SJSA1 (cell line): ENCODE measurements around the gene CPA4. TPM values are rescaled to one million over a fixed set of nuclear protein-coding genes. Genes with fewer than 3 reads are reported as not detected.

Experiments used
- DNase-seq, 2 experiments: peaks; one replicate each; pipeline ENCODE4 v3.0.0-alpha.2; 2015 to 2020; ENCODE audit warnings: low spot score in 2 of 2, low read depth in 1 of 2
- H3K27ac ChIP-seq: fragments of 250-450 bp; sonication (Bioruptor Pico); 2 replicates; pipeline ENCODE4 v1.5.1; 2020; ENCODE audit warnings: mild to moderate bottlenecking, moderate library complexity
- H3K27me3 ChIP-seq: fragments of 250-450 bp; sonication (Bioruptor Pico); replicated peaks from 2 replicates; pipeline ENCODE4 v1.5.1; 2020; ENCODE audit warnings: mild to moderate bottlenecking, moderate library complexity
- H3K36me3 ChIP-seq: fragments of 250-450 bp; sonication (Bioruptor Pico); 2 replicates; pipeline ENCODE4 v1.5.1; 2020; ENCODE audit warnings: mild to moderate bottlenecking
- H3K4me1 ChIP-seq: fragments of 250-450 bp; sonication (Bioruptor Pico); replicated peaks from 2 replicates; pipeline ENCODE4 v1.6.1; 2021; ENCODE audit warnings: mild to moderate bottlenecking
- H3K4me3 ChIP-seq: fragments of 250-450 bp; sonication (Bioruptor Pico); 2 replicates; pipeline ENCODE4 v1.5.1; 2020; ENCODE audit warnings: mild to moderate bottlenecking
- H3K9me3 ChIP-seq: fragments of 250-450 bp; sonication (Bioruptor Pico); replicated peaks from 2 replicates; pipeline ENCODE4 v1.5.1; 2020; ENCODE audit warnings: mild to moderate bottlenecking
- total RNA-seq: library from RNA; depleted of rRNA; stranded (reverse); fragments of >200 nt; shearing (Covaris generic); gene quantifications from 2 replicates; pipeline ENCODE4 v1.2.3, GENCODE V29; 2014

The CPA4 gene
- total RNA-seq, 1 experiment from 2014 or later, result 12.0 TPM

DNA sequence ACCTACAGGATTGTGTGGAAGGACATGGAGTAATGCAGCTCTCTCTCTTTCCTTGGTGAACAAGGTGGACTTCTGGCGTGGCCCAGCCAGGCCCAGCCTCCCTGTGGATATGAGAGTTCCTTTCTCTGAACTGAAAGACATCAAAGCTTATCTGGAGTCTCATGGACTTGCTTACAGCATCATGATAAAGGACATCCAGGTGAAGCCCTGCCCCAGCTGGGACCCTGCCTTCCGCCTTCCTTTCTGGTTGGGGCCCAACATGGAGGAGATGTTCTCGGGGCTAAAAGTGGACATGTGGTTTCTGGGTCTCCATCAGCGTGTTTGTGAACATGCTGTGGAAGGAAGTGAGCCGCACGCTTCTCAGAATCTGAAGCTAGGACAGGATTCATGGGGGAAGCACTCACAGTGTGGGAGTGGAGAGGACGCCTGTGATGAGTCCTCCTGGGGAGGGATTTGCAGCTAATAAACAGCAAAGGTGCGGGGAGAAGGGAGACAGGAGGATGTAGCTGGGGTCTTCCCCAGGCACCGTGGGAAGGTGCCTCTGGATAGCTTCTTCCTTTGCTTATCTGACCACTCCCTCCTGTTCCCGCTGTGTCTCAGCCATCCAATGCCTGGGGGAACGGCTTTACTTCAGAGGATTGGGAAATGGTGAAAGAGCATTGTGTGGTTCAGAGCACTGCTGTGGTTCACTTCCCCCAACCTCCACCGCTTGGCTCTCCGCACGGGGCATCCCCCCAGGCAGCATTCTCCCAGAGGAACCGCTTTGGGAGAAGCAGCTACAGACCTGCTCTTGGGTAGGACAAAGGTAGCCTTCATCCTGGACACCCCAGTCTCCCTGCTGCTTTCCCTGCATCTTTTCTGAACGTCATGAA lies 57.2 kb downstream of the CPA4 start:
- peaks cover 44% of the 10 kb centered on the region for H3K4me1 ChIP-seq
- no peaks in the 10 kb centered on the region for H3K36me3 ChIP-seq
- no peaks in the 10 kb centered on the region for H3K27me3 ChIP-seq
- no peak overlapping the region for H3K4me3 ChIP-seq
- no peaks in the 10 kb centered on the region for H3K9me3 ChIP-seq
- no peak for DNase-seq
- peak overlapping the region; percentile 22; the same call in 1 of the 2 replicates for H3K27ac ChIP-seq

DNA sequence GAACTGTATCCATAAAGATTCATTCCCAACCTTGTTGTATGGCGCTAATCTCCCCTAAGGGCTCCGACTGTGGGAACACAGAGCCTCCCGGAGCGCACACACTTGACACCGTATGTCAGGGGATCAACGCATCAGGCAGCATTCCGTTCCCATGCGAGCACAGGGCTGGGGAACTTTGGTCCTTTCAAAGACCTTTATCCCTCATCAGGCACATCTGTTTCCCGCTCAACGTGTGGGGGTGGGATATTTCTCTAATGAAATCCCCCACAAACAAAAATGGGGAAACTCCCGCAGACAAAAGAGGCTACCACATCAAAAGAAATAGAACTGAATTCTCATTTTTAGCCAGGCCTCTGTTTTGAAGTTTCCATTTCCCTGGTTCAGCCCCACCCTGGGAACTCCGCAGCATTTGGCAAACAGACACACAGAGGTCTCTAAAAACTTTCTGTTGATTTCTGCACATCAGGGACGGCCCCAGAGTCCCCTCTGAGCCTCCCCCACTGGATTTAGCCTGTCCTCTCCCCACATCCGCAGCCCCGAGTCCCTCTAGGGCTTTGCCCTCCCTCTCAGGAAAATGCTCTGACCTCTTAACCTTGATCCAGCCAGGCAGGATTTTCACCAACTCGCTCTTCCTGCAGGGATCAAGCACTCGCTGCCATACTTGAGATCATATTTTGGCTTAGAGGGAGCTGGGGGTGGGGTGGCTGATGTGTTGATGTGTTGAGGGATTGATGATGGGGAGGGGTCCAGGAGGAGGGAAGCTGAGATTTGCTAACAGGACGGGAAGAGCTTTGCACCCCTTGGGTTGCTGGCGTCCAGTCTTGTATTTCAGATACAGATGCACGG lies 58.2 kb downstream of the CPA4 start:
- DNase-seq, result peak in 1 of 2 experiments; percentile 58

GRCh38 chr7:130351791-130352090 lies 58.8 kb downstream of the CPA4 start:
- no peak for DNase-seq
- H3K4me3 ChIP-seq, result no peak overlapping the region
- H3K27ac ChIP-seq, result no peak overlapping the region
- no peaks in the 10 kb centered on the region for H3K27me3 ChIP-seq
- H3K4me1 ChIP-seq, result peaks cover 58% of the 10 kb centered on the region
- no peaks in the 10 kb centered on the region for H3K9me3 ChIP-seq
- no peaks in the 10 kb centered on the region for H3K36me3 ChIP-seq

More for the DNA sequence above, 58.2 kb downstream of the CPA4 start:
- no peaks in the 10 kb centered on the region for H3K27me3 ChIP-seq
- peaks cover 53% of the 10 kb centered on the region for H3K4me1 ChIP-seq
- peak overlapping the region; percentile 48 for H3K27ac ChIP-seq
- H3K4me3 ChIP-seq, result no peak overlapping the region
- H3K36me3 ChIP-seq, result no peaks in the 10 kb centered on the region
- no peaks in the 10 kb centered on the region for H3K9me3 ChIP-seq

DNA sequence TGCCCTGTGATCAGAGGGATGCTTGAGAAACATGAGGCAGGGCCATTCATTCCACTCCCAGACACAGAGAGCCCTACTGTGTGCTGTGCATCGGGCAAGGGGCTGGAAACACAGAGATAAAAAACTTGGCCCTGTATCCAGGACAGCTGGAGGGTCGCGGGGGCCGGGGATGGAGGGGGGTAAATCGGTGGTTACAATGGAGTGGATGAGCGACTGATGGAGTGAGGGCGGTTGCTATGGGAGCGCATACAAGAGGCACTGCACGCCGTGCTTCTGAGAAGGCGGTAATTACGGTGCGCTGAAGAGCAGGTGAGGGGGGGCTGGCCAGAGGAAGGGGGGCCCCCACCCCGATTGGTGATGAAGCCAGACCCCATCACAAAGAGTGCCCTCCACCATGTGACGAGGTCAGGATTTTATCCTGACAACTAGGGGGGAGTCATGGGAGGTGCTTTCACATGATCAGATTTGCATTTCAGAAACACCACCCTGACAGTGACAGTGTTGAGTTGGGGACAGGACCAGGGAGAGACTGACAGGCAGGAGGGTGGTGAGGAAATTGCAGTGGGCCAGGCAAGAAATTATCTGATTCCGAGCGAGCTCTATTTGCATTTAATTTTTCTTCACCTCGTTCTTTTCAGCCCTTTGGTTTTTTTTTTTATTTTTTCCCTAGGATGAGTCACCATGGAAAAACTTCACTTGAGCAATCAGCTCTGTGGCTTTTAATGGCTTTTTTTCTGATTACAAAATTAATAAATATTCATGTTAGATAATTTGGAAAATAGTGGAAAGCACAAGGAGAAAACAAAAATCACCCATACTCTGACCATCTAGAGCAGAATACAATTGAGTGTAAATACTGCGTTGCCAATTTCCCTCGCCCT lies 59.5 kb downstream of the CPA4 start:
- H3K27ac ChIP-seq, result peak overlapping the region; percentile 58
- H3K9me3 ChIP-seq, result no peaks in the 10 kb centered on the region
- H3K4me3 ChIP-seq, result no peak overlapping the region
- no peaks in the 10 kb centered on the region for H3K27me3 ChIP-seq
- no peaks in the 10 kb centered on the region for H3K36me3 ChIP-seq
- peak in 1 of 2 experiments; percentile 68 for DNase-seq
- peaks cover 65% of the 10 kb centered on the region for H3K4me1 ChIP-seq

DNA sequence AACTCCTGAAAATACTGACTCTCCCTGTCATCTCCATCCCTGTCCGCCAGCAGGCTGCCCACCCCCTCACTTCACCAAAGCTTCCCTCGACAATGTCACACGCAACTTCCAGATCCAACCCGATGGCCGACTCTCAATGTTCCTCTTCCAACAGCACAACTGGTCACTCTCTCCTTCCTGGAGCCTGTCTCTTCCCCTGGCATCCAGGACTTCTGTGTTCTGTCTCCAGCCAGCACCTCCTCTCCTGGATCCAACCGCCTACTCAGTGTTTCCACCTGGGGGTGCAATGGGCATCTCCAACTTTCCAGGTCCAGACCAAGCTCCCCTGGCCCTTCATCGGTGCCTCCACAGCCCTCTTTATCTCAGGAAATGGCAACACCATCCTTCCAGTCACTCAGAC lies 60.2 kb downstream of the CPA4 start:
- Histone ChIP-seq H3K27me3 (no peaks in the 10 kb centered on the region), H3K27ac (peak overlapping the region; percentile 58)
- DNase-seq, result no peak

GRCh38 chr7:130356121-130356875 lies 63.3 kb downstream of the CPA4 start:
- H3K4me3 ChIP-seq, result no peak overlapping the region
- no peaks in the 10 kb centered on the region for H3K36me3 ChIP-seq
- H3K27ac ChIP-seq, result peak overlapping the region; percentile 97
- no peaks in the 10 kb centered on the region for H3K9me3 ChIP-seq
- no peaks in the 10 kb centered on the region for H3K27me3 ChIP-seq
- DNase-seq, result peak; percentile 98 to 99
- peaks cover 70% of the 10 kb centered on the region for H3K4me1 ChIP-seq

More for the DNA sequence above, 60.2 kb downstream of the CPA4 start:
- no peak overlapping the region for H3K4me3 ChIP-seq
- peaks cover 72% of the 10 kb centered on the region for H3K4me1 ChIP-seq
- no peaks in the 10 kb centered on the region for H3K36me3 ChIP-seq
- H3K9me3 ChIP-seq, result no peaks in the 10 kb centered on the region

- Histone ChIP-seq H3K4me1 (peaks cover 62% of the 10 kb centered on the region), H3K36me3 (no peaks in the 10 kb centered on the region), H3K9me3 (no peaks in the 10 kb centered on the region), H3K27ac (peak overlapping the region; percentile 97), H3K4me3 (no peak overlapping the region), H3K27me3 (no peaks in the 10 kb centered on the region)
- peak; percentile 83 to 86 for DNase-seq
Measured at GRCh38 chr7:130356876-130357611, 64.1 kb downstream of the CPA4 start.

DNA sequence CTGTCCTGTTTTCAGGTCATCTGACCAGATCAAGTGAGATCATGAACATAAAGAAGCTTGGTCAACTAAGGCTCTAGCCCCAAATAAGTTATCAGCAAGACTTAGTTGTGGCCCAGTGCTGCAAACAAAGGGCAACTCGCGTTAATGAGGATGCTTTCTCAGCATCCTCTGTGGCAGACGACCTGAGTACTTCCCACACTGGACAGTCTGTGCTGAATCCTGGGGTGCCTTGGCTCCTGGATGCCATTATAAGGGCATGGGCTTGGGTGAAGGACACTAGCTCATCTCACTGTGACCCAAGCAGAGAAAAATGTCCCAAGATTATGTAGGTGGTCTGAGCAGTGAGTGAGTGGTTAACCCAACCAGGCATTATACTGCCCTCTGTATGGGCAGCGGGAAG lies 65.5 kb downstream of the CPA4 start:
- Histone ChIP-seq H3K4me3 (no peak overlapping the region), H3K4me1 (peaks cover 57% of the 10 kb centered on the region), H3K27me3 (no peaks in the 10 kb centered on the region), H3K36me3 (no peaks in the 10 kb centered on the region), H3K27ac (0 out of 2 replicates have a peak overlapping the region, but pooled peaks have one; percentile 97), H3K9me3 (no peaks in the 10 kb centered on the region)
- DNase-seq, result no peak

- no peak overlapping the region for H3K27ac ChIP-seq
- no peaks in the 10 kb centered on the region for H3K9me3 ChIP-seq
- H3K4me3 ChIP-seq, result no peak overlapping the region
- H3K27me3 ChIP-seq, result no peaks in the 10 kb centered on the region
- no peak for DNase-seq
- no peaks in the 10 kb centered on the region for H3K36me3 ChIP-seq
- peaks cover 58% of the 10 kb centered on the region for H3K4me1 ChIP-seq
Measured at GRCh38 chr7:130359276-130359857, 66.4 kb downstream of the CPA4 start.

DNA sequence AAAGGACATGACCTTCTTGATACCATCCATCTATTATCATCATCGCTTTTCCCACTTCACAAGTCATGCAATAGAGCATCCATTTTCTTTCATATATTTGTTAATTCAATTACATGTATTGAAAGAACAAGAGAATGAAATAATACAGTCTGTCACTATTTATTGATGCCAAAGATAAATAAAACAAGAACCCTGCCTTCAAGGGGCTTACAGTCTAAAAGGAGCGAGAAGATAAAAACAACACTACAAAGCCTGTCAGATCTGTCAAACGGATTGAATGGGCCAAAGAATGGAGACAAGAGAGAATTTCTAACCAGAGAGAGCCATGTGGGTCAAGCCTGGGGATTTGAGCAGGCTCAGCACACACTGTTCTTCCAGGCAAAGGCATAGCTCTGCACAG lies 67.6 kb downstream of the CPA4 start:
- Histone ChIP-seq H3K36me3 (no peaks in the 10 kb centered on the region), H3K27me3 (no peaks in the 10 kb centered on the region), H3K27ac (no peak overlapping the region), H3K4me3 (no peak overlapping the region), H3K9me3 (no peaks in the 10 kb centered on the region), H3K4me1 (peaks cover 60% of the 10 kb centered on the region)
- no peak for DNase-seq

DNA sequence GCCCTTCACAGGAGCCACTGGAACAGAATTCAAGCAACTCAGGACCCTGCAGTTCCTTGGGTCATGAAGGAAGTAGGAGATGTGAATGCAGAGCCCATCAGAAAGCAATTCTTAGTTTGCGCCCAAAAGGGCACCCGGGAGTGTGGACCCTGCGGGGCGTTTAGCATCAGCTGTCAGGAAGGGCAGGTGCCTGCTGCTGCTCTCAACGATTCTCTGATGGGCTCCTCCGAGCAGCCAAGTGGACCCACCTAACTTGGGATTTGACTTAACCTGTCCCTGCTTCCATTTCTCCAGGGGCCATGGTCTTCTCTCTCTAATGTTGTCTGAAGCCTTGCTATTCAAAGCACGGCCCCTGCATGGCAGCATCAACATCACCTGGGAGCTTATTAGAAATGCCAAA lies 68.7 kb downstream of the CPA4 start:
- DNase-seq, result no peak
- H3K27ac ChIP-seq, result no peak overlapping the region
- H3K9me3 ChIP-seq, result no peaks in the 10 kb centered on the region
- no peaks in the 10 kb centered on the region for H3K36me3 ChIP-seq
- no peaks in the 10 kb centered on the region for H3K27me3 ChIP-seq
- H3K4me3 ChIP-seq, result no peak overlapping the region
- peaks cover 63% of the 10 kb centered on the region for H3K4me1 ChIP-seq

DNA sequence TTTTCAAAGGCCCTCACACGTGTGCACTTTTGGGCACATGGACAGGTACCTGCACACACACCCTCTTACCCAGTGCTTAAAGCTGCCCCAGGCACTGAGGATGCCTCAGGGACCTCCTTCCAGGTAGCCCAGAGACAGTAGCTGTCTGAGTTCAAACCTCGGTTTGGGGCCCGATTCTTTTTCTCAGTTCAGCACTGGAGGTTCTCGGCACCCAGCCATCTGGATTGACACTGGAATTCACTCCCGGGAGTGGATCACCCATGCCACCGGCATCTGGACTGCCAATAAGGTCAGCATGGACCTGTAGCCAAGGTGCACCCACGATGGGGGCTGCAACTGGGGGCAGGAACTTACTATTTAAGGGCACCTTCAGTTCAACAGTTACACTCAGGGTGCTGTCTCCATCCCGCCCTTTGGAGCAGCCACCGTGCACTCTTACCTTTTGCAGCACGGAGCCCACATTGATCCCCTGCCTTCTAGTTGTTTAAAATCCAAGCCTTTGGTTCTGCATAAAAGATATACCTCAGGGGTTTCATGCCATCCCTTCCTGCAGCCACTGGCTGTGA lies 69.4 kb downstream of the CPA4 start:
- no peaks in the 10 kb centered on the region for H3K36me3 ChIP-seq
- no peak overlapping the region for H3K27ac ChIP-seq
- H3K27me3 ChIP-seq, result no peaks in the 10 kb centered on the region
- no peak for DNase-seq
- H3K4me1 ChIP-seq, result peaks cover 63% of the 10 kb centered on the region
- H3K4me3 ChIP-seq, result no peak overlapping the region
- no peaks in the 10 kb centered on the region for H3K9me3 ChIP-seq
